Gastroesophageal sphincter (tissue), 3 donors: ENCODE results near the gene DLL1.

Experiments
- CTCF ChIP-seq, 4 experiments: fragments of 200-600 bp in 2 of 4; fragments of 450-650 bp in 2 of 4; sonication (generic) in 1 of 4; IDR thresholded peaks; one replicate each; pipeline ENCODE4 v1.5.1; 2017 to 2019; ENCODE audit warnings: antibody characterized with exemption in 4 of 4, mild to moderate bottlenecking in 2 of 4, moderate library complexity in 2 of 4
- EP300 ChIP-seq: sonication (generic); formaldehyde crosslinking; IDR thresholded peaks from one replicate; pipeline ENCODE4 v1.6.1; 2017; ENCODE audit warnings: antibody characterized with exemption, mild to moderate bottlenecking

GRCh38 chr6:170250455-170250854 lies 40.4 kb downstream of the DLL1 start:
- TF ChIP-seq CTCF (IDR thresholded peaks at IDR 0.05): no peak
- TF ChIP-seq EP300: no peak
